Raji (cell line): Measurements from ENCODE around the gene ROPN1B.
A peak's percentile ranks its signal among the peaks of the same experiment; 100 is the strongest.
"Not testable (repeated sequence)": the region's sequence is repeated elsewhere in the genome, so short reads cannot be mapped to it uniquely, and the experiment has no call there.

Source experiments
- POLR2A ChIP-seq: IDR thresholded peaks from 2 replicates; pipeline ENCODE4 v1.6.1; 2011; ENCODE audit warnings: low read depth, low read length, control low read depth; ENCODE audit not compliant: insufficient read depth

ROPN1B gene

DNA sequence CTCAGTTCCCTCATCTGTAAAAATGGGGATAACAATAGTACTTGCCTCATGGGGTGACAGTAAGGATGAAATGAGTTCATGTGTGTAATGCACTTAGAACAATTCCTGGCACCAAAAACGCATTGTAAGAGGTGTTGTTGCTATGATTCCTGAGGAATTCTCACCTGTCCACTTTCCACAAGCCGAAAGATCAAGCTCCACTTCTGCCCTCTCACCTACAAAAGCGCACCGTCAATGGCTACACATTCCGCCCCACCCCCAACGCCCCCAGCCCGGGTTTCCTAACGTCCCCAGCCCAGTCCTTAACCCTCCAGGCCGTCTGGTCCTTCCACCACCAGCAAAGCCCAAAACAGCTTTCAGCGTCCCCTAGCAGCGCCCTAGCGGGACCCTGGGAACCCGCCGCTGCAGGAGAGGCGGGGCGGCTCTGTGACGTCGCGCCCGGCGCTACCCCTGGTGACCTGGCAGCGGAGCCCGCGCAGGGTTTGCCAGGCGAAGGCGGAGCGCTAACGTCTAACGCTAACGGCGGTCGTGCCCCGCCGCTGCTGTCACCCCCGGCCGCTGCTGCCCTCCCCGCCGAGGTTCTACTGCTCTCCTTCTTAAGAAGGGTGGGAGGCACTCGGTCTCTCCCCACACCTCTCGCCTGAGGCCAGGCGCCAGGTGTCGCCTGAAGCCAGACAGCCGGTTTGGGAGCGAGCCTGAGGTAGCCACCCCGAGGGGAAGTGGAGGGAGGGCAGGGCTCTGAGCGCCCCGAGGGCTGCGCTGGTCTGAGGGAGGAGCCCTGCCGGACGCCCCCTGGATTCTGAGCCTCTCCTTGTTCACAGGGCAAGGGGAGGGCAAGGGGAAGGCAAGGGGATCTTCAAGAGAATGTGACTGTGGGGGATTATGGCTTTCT is at the start of gene ROPN1B:
Gene ROPN1B (plus strand): TSS at position 478 of the 892 bp plus-strand sequence. CDS start 2,877 bp downstream, outside the sequence.
- not testable (repeated sequence) for TF ChIP-seq POLR2A

DNA sequence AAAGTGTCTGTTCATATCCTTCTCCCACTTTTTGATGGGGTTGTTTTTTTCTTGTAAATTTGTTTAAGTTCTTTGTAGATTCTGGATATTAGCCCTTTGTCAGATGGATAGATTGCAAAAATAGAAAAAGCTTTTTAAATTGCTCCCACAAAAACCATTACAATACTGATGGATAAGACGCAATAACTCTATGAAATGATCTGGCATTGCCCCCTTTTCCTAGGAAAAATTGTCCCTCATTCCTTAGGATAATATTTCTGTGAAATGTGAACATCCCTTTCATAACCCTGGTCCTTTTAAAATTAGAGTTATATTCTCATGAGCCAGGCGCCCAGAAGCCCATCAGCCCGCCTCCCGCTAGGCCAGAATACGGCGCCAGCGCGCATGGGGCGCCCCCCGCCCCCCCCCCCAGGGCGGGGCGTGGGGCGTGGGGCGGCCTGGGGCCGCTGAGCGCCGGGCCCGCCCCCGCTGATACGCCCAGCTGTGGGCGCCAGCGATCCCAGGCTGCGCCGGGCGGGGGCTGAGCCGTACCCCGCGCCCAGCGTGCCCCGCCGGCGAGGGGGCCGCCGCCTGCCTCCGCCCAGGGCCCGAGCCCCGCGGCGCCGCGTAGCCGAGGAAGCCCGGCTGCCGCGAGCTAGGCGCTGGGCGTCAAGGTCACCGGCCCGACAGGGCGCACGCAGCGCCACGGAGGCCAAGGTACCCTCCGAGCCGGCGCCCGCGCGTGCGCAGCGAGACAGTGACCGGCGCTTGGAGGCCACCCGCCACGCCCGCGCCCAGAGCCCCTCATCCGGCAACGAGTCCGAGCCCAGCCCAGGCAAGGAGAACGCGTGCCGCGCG is 11.1 kb upstream of the ROPN1B start:
- TF ChIP-seq POLR2A: no peak

DNA sequence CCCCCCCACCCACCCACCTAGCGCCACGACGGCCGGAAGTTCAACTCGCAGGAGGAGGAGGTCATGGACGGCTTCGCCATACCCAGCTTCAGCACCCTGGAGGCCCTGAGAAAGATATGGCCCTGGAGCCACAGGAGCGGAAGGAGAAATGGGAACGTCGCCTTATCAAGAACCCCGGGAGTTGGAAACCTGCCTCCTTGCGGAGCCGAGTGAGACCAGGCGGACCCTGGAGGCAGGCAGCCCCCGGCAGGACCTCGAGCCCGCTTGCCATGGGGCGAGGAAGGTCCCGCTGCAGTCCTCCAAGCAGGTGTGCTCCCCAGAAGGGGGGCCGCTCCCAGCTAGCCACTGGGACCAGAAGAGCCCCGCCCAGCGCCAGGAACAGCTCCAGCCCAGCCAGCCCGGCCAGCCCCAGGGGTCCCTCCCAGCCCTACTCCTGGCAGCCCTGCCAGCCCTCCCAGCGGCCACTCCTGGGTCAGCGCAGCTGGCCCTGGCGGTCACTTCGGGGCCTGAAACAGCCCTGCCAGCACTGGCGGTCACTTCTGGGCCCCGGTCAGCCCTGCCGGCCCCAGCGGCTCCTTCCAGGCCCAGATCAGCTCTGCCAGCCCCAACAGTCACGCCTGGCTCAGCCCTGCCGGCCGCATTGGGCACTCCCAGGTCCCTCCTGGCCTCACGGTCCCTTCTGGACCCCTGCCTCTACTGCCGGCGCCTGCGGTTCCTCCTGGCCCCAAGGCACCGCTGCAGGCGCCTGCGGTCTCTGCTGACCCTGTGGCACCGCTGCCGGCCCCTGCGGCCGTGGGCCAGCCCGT is 10.3 kb upstream of the ROPN1B start:
- TF ChIP-seq POLR2A: no peak

DNA sequence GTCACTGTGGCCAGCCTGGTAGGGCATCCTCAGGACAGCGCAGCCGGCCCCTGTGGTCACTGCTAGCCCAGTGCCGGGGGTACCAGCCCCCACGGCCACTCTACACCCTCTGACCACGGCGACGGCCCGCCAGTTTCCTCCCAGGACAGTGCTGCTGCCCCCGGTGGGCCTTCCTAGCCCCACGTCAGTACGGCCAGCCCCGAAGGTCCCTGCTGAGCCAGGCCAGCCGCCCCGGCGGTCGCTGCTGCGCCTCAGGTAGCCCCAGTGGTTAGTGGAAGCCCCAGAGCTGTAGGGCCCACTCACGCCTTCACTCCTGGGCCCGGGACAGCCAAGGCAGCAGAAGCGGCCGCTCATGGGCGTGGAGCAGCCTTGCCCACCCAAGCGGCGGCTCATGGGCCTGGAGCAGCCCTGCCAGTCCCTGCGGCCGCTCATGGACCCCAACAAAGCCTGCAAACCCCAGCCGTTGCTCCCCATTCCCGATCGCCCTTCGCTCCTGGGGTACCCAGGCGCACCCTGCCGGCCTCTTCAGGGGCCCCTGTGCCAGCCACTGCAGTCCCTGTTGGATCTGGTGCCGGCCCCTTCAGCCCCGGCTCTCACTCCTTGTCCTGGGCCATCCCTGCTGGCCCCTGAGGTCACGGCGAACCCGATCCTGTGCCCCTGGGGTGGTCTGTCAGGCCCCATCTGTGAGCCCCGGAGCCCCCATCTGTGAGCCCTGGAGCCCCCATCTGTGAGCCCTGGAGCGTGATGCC is 9.5 kb upstream of the ROPN1B start:
- no peak for TF ChIP-seq POLR2A

DNA sequence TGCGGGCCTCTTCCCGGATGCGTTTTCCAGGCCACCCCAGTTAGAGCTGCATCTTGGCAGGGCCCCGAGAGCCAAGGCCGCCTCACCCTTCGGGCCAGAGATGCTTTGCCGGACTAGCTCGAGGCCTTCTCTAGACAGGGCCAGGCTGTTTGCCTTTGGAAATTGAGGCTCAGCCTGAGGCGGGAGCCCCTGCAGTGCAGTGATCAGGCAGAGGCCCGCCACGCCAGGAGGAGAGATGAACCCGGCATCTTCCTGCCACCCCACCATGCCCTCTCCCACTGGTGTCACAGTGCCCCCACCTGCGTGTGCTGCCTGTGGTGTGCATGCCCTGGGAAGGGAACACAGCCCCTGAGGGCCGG is 8.9 kb upstream of the ROPN1B start:
- TF ChIP-seq POLR2A: no peak

DNA sequence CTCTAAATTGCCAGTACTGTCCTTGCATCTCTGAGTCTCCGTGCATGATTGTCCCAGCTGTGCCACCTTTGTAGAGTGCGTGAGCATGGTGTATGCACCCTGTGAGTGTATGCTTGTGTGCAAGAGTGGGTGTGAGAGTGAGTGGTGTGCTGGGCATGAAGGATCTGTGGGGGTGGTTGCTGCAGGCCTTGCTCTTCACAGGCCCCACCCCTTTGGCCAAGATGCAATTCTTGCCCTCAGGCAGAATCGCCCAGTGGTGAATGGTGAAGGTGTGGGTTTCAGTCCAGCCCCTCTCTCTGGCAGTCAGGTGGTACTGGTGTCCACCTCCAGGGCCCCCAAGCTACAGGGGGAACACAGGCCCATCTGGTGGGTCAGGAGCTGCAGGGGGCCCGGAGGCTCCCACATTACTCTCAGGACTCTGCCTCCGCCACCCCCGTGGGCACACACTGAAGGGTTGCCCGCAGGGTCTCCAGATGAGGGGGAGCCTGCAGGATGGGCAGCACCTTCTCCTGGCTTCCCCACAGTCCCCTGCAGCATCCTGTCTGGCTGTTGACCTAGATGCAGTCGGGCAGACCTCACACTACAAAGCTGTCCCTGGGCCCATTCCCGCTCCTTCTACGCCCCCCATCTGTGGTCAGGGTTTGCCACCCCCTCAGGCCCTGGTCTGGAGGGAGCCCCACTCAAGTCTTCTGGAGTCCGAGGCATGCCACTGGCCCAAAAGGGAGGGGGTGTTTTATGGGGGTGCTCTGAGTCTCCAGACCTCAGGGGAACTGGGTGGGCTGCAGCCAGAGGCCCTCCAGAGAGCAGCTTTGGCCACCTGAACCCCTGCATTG is 8.3 kb upstream of the ROPN1B start:
- TF ChIP-seq POLR2A: no peak

DNA sequence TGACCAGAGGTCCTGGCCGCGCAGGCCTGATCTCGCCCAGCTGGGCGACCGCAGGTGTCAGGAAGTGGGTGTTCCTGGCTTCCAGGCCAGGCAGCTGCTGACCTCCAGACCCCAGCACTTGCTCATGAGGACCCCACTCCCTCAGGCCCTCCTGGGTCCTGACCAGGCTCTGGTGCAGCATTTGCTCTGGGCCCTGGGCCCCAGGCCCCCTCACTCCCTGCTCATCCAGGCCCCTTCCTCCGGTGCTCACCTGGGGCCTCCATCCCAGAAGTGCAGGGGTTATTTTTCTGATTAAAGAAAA is 7.7 kb upstream of the ROPN1B start:
- no peak for TF ChIP-seq POLR2A

DNA sequence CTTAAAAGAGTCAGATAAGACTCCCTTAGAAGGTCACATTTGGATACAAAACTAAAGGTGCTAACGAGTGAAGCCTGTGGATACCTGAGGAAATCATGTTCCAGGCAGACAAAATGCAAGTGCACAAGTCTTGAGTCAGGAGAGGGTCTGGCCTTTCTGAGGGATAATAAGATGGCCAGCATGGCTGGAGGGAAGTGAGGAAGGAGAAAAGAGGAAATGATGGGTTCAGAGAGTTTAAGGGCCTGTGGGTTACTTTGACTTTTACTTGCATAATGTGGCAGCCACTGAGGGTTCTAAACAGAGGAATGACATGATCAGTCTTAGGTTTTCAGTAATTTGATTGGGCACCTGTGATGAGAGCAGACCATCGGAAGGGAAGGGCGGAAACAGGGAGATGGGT is 3.5 kb upstream of the ROPN1B start:
- no peak for TF ChIP-seq POLR2A

DNA sequence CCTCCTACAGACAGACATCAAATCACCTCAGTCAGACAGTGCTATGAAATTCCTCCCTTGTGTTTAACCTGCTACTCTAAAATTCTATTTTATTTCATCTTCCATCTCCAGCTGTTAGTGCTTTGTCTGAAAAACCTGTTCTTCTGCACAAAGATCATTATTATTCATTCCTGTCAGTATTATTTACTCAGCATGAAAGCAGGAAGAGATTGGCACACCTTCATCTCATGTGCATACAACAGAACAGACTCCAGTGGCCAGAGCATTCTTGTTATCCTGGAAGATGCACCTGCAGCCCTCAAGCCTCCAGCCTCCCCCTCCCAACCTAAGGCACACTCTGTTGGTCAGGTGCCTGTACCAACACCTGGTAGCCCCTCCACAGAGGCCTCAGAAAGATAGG is 1.8 kb upstream of the ROPN1B start:
- no peak for TF ChIP-seq POLR2A

DNA sequence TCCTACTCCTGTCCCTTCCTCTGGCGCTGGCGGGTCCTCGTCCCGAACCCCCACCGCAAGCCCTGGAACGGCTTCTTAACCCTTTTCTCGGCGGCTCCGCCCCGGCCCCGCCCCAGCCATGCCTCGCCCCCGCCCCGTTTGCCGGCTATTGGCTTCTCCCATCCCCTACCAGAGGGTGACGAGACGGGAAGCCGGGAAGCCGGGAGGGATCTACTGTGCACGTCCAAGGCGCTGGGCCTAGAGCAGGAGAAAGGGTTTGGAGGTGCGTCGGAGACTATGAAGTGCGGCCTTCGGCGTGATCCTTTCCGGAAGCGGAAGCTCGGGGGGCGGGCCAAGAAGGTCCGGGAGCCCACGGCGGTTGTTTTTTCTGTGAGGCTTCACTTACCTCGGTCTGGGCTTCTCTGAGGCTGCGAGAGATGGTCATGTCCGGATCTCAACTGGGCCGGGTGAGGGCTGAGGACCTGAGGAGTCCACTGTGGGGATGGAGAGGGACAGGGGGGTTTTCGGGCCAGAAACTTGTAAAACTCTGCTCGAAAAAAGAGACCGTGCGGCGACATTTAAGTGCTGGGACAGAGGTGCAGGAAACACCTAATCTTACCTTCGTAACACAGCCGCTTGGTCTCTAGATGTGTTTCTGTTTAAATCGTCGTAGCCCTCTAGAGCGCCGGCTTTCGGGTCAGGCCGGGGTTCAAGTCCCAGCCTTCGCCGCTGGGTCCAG is 21.4 kb downstream of the ROPN1B start:
- peak; percentile 73 for TF ChIP-seq POLR2A

DNA sequence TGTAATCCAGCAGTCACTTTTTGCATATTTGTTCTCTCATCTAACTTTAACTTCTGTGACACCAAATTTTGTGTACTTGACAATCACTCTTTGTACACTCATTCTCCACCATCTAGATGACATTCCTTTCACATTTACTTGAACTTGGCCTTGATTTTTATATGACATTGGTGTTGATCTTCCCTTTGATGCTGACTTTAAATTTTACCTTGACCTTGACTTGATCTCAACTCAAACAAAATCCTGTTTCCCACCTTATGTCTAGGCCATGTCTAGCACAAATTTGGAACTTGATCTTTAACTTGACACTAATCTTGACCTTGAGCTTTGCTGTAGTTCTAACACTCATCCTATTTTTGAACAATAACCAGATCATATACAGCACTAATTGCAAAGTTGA is 33.2 kb downstream of the ROPN1B start:
- no peak for TF ChIP-seq POLR2A

DNA sequence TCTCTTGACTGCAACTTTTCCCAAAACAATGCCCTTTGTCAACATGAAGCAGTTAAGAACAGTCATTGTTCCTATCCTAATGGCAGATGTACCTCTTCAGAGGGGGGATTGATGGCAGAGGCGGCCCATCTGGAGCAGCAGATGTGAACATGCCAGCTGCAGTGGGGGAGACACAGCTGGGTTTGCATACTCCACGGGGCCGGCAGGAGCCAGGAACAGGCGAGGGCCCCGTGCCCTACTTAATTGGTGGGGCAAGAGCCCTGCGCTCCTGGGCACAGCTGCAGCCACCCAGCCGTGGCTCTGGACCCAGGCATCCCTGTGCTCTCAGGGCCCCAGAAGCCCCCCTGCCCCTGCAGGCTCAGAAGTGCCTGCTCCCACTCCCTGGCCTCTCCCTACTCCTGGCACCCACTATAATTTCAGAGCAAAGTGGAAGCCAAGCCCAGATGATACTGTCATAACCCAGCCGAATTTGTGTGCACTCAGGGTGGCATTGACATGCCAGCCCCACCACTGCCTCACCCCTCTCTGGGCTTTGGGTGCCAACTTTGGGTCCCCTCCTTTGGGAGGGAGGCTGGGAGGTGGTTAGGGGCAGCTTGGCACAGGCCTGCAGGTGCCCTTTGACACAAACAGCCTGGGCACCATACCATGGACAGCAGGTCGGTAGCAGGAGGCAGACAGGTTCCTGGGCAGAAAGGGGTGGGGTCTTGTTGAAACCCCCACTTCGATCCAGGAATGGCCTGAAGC is 34.6 kb downstream of the ROPN1B start:
- TF ChIP-seq POLR2A: no peak

DNA sequence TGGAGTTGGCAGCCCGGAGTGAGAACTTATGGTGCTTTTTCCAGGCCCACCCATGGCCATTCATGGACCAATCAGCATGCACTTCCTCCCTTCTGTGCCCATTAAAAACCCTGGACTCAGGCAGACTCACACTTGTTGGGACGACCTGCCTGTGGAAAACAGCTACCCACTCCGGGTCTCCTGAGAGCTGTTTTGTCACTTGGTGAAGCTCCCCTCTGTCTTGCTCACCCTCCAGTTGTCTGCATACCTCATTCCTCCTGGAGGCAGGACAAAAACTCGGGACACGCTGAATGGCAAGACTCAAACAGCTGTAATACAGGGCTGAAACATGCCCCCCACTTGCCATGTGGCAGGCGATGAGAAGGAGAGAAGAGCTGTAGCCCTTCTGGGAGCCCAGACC is 35.2 kb downstream of the ROPN1B start:
- no peak for TF ChIP-seq POLR2A
